HUES48 (cell line): ENCODE results near the gene SNX20.

ENCODE experiments used
- H3K27ac ChIP-seq: one replicate; pipeline ENCODE4 v1.7.0; 2013; ENCODE audit warnings: low read depth, low read length, inconsistent platforms
- H3K27me3 ChIP-seq: 2 replicates; pipeline ENCODE4 v1.6.1; 2013; ENCODE audit warnings: mild to moderate bottlenecking, low read length; ENCODE audit not compliant: control insufficient read depth, insufficient read depth
- H3K36me3 ChIP-seq: 2 replicates; pipeline ENCODE4 v1.6.1; 2013; ENCODE audit warnings: low read length; ENCODE audit not compliant: control insufficient read depth, insufficient read depth
- H3K4me1 ChIP-seq: 2 replicates; pipeline ENCODE4 v1.6.1; 2013; ENCODE audit warnings: mild to moderate bottlenecking, low read length; ENCODE audit not compliant: control insufficient read depth, insufficient read depth
- H3K4me3 ChIP-seq: 2 replicates; pipeline ENCODE4 v1.5.1; 2013; ENCODE audit warnings: mild to moderate bottlenecking, low read depth, low read length
- H3K9ac ChIP-seq: 2 replicates; pipeline ENCODE4 v1.6.1; 2013; ENCODE audit warnings: mild to moderate bottlenecking, low read depth, low read length, moderate library complexity
- H3K9me3 ChIP-seq: 2 replicates; pipeline ENCODE4 v1.6.1; 2013; ENCODE audit warnings: low read length; ENCODE audit not compliant: control insufficient read depth, insufficient read depth

SNX20 gene

DNA sequence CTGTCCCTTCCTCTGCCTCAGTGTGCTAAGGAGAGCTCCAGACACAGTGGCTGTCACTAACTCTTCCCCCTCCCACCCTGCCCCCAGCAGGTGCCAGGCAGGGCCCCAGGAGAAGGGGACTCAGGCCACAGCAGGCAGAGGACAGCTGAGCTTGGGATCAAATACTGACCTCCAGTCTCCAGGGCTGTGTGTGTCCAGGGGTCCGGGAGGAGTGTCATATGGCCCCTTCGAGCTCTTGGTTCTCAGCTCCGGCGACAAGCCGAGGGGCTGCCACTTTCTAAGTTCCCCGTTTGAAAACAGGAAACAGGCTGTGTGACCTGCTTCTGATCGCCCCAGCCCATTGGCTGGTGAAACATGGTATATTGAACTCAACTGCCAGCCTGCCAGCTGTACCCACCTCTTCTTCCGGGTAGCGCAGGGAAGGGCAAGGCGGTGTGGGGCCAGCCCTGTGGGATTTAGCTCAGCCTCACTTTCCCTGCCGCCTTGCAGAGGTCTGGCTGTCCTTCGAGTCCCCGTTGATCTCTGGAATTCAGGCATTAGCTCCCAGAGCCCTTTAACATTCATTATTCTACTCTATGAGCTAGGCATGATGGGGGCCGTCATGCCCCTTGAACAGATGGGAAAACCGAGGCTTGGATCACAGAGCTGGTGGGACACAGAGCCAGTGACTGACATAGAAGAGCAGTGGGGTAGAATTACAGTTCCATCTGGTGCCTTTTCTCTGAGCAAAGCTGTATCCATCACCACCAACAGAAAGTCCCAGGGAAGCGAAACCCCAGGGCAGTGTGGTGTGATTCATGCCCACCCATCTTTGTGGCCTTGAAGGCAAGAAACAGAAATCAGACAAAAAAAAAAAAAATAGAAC, at the start of gene SNX20:
TSS of gene SNX20 (minus strand) at position 292 of the 865 bp plus-strand sequence. CDS start 3,786 bp downstream, outside the sequence.
- no peaks in the 10 kb centered on the region for H3K27me3 ChIP-seq
- H3K36me3 ChIP-seq: no peaks in the 10 kb centered on the region
- H3K9ac ChIP-seq: no peak within 1 kb of the TSS
- H3K9me3 ChIP-seq: no peaks in the 10 kb centered on the region
- no peaks in the 10 kb centered on the region for H3K4me1 ChIP-seq
- no peak within 1 kb of the TSS for H3K27ac ChIP-seq
- no peak within 1 kb of the TSS for H3K4me3 ChIP-seq

GRCh38 chr16:50724306-50724705, 43.2 kb upstream of the SNX20 start:
- no peak overlapping the region for H3K27ac ChIP-seq
- no peaks in the 10 kb centered on the region; the same call in 1 of the 2 replicates for H3K4me1 ChIP-seq
- H3K9ac ChIP-seq: no peak overlapping the region
- no peaks in the 10 kb centered on the region for H3K9me3 ChIP-seq
- no peaks in the 10 kb centered on the region for H3K36me3 ChIP-seq
- H3K27me3 ChIP-seq: no peaks in the 10 kb centered on the region
- no peak overlapping the region for H3K4me3 ChIP-seq

DNA sequence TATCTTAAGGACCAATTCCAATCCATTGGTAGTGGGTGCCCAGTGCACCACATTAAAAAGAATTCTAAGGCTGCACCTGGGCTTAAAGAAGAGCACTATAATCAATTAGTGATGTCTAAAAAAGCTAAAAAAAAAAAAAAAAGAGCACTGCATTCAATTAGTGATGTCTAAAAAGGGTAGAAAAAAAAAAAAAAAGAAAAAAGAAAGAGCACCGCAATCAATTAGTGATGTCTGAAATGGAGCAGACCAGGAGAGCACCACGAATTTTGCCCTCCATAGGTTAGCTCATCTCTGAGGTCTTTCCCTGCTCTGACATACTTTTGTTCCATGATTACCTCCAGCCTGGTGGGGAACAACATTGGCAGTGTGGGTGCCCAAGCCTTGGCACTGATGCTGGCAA, 41.8 kb upstream of the SNX20 start:
- H3K27me3 ChIP-seq: no peaks in the 10 kb centered on the region
- no peak overlapping the region for H3K9ac ChIP-seq
- no peaks in the 10 kb centered on the region for H3K9me3 ChIP-seq
- no peak overlapping the region for H3K27ac ChIP-seq
- no peaks in the 10 kb centered on the region for H3K36me3 ChIP-seq
- no peak overlapping the region for H3K4me3 ChIP-seq
- no peaks in the 10 kb centered on the region; the same call in 1 of the 2 replicates for H3K4me1 ChIP-seq

DNA sequence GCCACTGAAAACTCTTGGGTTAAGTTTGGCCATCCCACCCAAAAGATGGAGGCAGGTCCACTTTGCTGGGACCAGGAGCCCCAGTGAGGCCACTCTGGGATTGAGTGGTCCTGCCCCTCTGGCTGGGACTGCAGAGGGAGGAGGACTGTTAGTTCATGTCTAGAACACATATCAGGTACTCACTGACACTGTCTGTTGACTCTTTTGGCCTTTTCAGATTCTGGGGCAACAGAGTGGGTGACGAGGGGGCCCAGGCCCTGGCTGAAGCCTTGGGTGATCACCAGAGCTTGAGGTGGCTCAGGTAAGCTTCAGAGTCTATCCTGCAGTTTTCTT, 41.3 kb upstream of the SNX20 start:
- no peak overlapping the region for H3K9ac ChIP-seq
- no peaks in the 10 kb centered on the region for H3K36me3 ChIP-seq
- no peak overlapping the region for H3K4me3 ChIP-seq

DNA sequence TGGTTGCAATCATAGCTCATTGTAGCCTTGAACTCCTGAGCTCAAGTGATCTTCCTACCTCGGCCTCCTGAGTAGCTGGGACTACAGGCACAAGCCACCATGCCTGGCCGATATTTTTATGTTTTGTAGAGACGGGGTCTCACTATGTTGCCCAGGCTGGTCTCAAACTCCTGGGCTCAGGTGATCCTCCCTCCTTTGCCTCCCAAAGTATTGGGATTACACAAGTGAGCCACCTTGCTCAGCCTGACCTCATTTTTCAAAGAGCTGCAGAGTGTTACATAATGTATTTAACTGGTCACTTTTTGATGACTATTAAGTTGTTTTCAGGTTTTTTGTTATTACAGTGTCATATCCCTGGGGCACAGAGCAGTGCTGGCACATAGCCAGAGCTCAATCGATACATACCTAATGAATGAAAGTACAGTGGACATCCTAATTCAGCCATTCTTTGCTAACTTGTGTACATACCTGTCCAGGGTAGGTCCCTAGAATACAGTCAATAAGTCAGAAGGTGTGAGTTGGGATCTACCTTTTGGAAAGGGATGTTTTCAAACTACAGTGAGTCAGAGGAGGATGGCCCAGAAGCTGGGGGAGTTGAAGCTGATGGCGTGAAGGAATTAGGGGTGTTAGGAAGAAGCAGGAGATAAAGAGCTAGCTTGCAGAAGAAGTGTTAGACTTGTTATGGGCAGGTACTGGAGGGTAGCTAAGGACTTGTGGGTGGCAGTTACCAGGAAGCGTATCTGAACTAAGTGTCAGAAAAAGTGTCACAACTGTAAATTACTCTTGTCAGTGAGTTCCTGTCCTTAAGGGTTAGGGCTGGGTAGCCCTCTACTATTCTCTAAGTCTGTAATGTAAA, 40.7 kb upstream of the SNX20 start:
- Histone ChIP-seq H3K27me3 (no peaks in the 10 kb centered on the region), H3K4me3 (no peak overlapping the region), H3K27ac (no peak overlapping the region), H3K4me1 (no peaks in the 10 kb centered on the region; the same call in 1 of the 2 replicates), H3K36me3 (no peaks in the 10 kb centered on the region), H3K9ac (no peak overlapping the region), H3K9me3 (no peaks in the 10 kb centered on the region)

More for the DNA sequence above, 41.3 kb upstream of the SNX20 start:
- Histone ChIP-seq H3K27me3 (no peaks in the 10 kb centered on the region), H3K27ac (no peak overlapping the region), H3K9me3 (no peaks in the 10 kb centered on the region), H3K4me1 (no peaks in the 10 kb centered on the region; the same call in 1 of the 2 replicates)

GRCh38 chr16:50719401-50720337, 38.6 kb upstream of the SNX20 start:
- Histone ChIP-seq H3K36me3 (no peaks in the 10 kb centered on the region), H3K27ac (no peak overlapping the region), H3K9me3 (no peaks in the 10 kb centered on the region), H3K4me3 (no peak overlapping the region), H3K4me1 (no peaks in the 10 kb centered on the region; the same call in 1 of the 2 replicates), H3K27me3 (no peaks in the 10 kb centered on the region), H3K9ac (no peak overlapping the region)

- no peak overlapping the region for H3K4me3 ChIP-seq
- H3K9me3 ChIP-seq: no peaks in the 10 kb centered on the region
- no peak overlapping the region for H3K27ac ChIP-seq
- no peaks in the 10 kb centered on the region for H3K27me3 ChIP-seq
- H3K36me3 ChIP-seq: no peaks in the 10 kb centered on the region
- no peak overlapping the region for H3K9ac ChIP-seq
- no peaks in the 10 kb centered on the region; the same call in 1 of the 2 replicates for H3K4me1 ChIP-seq
These were observed 37.8 kb upstream of the SNX20 start for GRCh38 chr16:50718761-50719400.

GRCh38 chr16:50718061-50718760, 37.1 kb upstream of the SNX20 start:
- no peaks in the 10 kb centered on the region; the same call in 1 of the 2 replicates for H3K4me1 ChIP-seq
- H3K27me3 ChIP-seq: no peaks in the 10 kb centered on the region
- H3K36me3 ChIP-seq: no peaks in the 10 kb centered on the region
- no peak overlapping the region for H3K9ac ChIP-seq
- no peaks in the 10 kb centered on the region for H3K9me3 ChIP-seq
- H3K27ac ChIP-seq: no peak overlapping the region
- H3K4me3 ChIP-seq: no peak overlapping the region

GRCh38 chr16:50717494-50717893, 36.4 kb upstream of the SNX20 start:
- H3K36me3 ChIP-seq: no peaks in the 10 kb centered on the region
- H3K27ac ChIP-seq: no peak overlapping the region
- no peaks in the 10 kb centered on the region for H3K27me3 ChIP-seq
- no peak overlapping the region for H3K9ac ChIP-seq
- no peaks in the 10 kb centered on the region; the same call in 1 of the 2 replicates for H3K4me1 ChIP-seq
- no peak overlapping the region for H3K4me3 ChIP-seq
- H3K9me3 ChIP-seq: no peaks in the 10 kb centered on the region
